Ascending aorta (tissue), 2 donors: ENCODE measurements around the gene MTA3. TPM values are rescaled to one million over a fixed set of nuclear protein-coding genes. Genes with fewer than 3 reads are reported as not detected.
A peak's percentile ranks its signal among the peaks of the same experiment; 100 is the strongest.

Experiments
- DNase-seq, 2 donors: peaks; one replicate each; pipeline ENCODE4 v3.0.0-alpha.2; 2019; ENCODE audit warnings: low spot score in 2 of 2
- H3K27ac ChIP-seq, 2 donors: fragments of 200-600 bp; sonication (generic); one replicate each; pipeline ENCODE4 v1.5.1; 2016 to 2017; ENCODE audit warnings: mild to moderate bottlenecking in 1 of 2
- H3K27me3 ChIP-seq: fragments of 200-600 bp; sonication (generic); one replicate; pipeline ENCODE4 v1.5.1; 2017
- H3K36me3 ChIP-seq, 2 donors: fragments of 200-600 bp; sonication (generic); one replicate each; pipeline ENCODE4 v1.5.1; 2016
- H3K4me1 ChIP-seq, 2 donors: fragments of 200-600 bp; sonication (generic); one replicate each; pipeline ENCODE4 v1.5.1; 2016 to 2017; ENCODE audit warnings: mild to moderate bottlenecking in 1 of 2
- H3K4me3 ChIP-seq, 2 donors: fragments of 200-600 bp; sonication (generic); one replicate each; pipeline ENCODE4 v1.5.1; 2016 to 2017; ENCODE audit warnings: mild to moderate bottlenecking in 1 of 2
- H3K9me3 ChIP-seq, 2 donors: fragments of 200-600 bp; sonication (generic); one replicate each; pipeline ENCODE4 v1.5.1; 2016
- intact Hi-C: fragments of 100-400 bp; cut with DNase I; formaldehyde crosslinking; loops from one replicate; pipeline ENCODE4 v1.15.1; 2023
- total RNA-seq: library from RNA; depleted of rRNA; stranded (reverse); fragments of >200 nt; gene quantifications from one replicate; pipeline ENCODE4 v1.1.0, GENCODE V29; 2016
- TF ChIP-seq, protein P1 (sequence below), 3 experiments: fragments of 200-600 bp in 2 of 3; fragments of 450-650 bp in 1 of 3; sonication (generic) in 2 of 3; IDR thresholded peaks; one replicate each; pipeline ENCODE4 v1.5.1; 2016 to 2019; ENCODE audit warnings: antibody characterized with exemption in 3 of 3, mild to moderate bottlenecking in 1 of 3, moderate library complexity in 1 of 3

The MTA3 gene
- total RNA-seq, 1 donor from 2014 or later = 59.2 TPM

DNA sequence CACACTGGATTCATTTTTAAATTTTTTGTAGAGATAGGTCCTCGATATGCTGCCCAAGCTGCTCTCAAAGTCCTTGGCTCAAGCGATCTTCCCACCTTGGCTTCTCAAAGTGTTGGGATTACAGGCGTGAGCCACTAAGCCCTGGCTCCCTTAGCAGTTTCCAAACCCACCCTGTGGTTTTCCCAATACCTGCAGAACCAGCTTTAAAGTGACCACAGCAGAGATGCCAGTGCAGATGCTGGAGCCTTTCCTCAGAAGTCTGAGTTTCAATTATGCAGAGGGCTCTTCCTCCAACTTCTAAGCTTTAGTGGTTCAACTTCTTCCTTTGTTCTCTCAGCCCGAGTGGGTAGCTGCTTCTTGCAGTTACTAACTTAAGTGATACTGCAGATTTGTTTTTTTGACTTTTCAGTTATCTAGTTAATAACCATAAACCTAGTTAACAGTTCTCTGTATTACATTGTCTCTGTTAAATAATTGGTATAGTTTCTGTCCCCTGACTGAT lies 232.1 kb downstream of the MTA3 start:
- Histone ChIP-seq H3K36me3 (no peaks in the 10 kb centered on the region), H3K9me3 (no peaks in the 10 kb centered on the region), H3K27me3 (no peaks in the 10 kb centered on the region), H3K27ac (peak overlapping the region; percentile 6 to 31), H3K4me3 (no peak overlapping the region), H3K4me1 (peaks cover 0 to 16% of the 10 kb centered on the region in 2 donors)
- TF ChIP-seq, protein P1, sequence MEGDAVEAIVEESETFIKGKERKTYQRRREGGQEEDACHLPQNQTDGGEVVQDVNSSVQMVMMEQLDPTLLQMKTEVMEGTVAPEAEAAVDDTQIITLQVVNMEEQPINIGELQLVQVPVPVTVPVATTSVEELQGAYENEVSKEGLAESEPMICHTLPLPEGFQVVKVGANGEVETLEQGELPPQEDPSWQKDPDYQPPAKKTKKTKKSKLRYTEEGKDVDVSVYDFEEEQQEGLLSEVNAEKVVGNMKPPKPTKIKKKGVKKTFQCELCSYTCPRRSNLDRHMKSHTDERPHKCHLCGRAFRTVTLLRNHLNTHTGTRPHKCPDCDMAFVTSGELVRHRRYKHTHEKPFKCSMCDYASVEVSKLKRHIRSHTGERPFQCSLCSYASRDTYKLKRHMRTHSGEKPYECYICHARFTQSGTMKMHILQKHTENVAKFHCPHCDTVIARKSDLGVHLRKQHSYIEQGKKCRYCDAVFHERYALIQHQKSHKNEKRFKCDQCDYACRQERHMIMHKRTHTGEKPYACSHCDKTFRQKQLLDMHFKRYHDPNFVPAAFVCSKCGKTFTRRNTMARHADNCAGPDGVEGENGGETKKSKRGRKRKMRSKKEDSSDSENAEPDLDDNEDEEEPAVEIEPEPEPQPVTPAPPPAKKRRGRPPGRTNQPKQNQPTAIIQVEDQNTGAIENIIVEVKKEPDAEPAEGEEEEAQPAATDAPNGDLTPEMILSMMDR (IDR thresholded peaks at IDR 0.05) = no peak
- DNase-seq = no peak
- intact Hi-C loops = no loop called here

DNA sequence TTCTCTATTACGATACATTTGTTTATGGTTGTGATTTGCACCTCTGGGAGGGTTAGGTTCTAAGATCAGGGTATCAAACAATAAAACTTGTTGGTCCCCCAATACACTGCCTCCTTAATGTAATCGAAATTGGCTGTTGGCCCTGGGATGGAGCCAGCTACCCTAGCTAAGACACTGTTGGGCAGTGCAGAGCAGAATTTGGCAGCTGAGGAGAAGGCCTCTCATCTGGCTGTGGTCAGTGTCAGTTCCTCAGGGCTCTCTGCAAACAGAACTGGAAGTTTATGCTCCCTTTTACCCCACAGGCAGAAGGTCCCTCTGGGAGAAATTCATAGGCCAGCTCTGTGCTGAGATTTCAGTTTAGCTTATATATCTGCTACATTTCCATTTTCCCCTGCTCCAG lies 232.5 kb downstream of the MTA3 start:
- H3K4me3 ChIP-seq = no peak overlapping the region
- no peaks in the 10 kb centered on the region for H3K36me3 ChIP-seq
- DNase-seq = no peak
- H3K4me1 ChIP-seq = peaks cover 0 to 12% of the 10 kb centered on the region in 2 donors
- no peaks in the 10 kb centered on the region for H3K27me3 ChIP-seq
- TF ChIP-seq, protein P1 (IDR thresholded peaks at IDR 0.05) = no peak
- intact Hi-C loops = no loop called here
- no peaks in the 10 kb centered on the region for H3K9me3 ChIP-seq
- H3K27ac ChIP-seq = peak overlapping the region; percentile 6 to 31

DNA sequence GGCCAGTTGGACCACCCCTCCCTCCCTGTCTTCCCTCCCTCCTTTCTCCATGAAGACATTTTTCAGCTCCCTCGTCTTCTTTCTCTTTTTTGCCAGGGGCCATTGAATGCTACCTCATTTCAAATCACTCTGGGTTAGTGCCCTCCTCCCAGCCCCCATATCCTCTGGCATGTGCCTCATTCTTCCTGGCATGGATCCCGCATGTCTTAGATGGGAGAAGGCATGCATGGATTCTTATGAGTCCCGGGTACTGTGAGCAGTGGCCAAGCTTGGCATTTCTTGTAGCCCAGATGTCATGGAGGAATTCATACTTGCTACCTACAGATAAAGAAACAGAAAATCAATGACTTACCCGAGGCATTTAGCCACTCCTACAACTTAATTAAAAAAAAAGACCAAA lies 232.9 kb downstream of the MTA3 start:
- Histone ChIP-seq H3K36me3 (no peaks in the 10 kb centered on the region), H3K27me3 (no peaks in the 10 kb centered on the region), H3K4me3 (no peak overlapping the region), H3K27ac (peak overlapping the region; percentile 6 to 31), H3K4me1 (peaks cover 0 to 10% of the 10 kb centered on the region in 2 donors), H3K9me3 (no peaks in the 10 kb centered on the region)
- TF ChIP-seq, protein P1 (IDR thresholded peaks at IDR 0.05) = no peak
- intact Hi-C loops = no loop called here
- DNase-seq = no peak

DNA sequence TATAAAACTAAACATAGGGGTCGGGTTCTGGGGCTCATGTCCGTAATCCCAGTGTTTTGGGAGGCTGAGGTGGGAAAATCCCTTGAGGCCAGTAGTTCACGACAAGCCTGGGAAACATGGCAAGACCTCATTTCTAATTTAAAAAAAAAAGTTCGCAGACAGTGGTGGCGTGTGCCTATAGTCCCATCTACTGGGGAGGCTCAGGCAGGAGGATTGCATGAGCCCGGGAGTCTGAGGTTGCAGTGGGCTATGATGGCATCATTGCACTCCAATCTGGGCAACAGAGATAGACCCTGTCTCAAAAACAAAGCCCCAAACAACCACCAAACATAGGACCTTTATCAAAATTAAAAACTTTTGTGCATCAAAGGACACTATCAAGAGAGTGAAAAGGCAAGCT lies 233.7 kb downstream of the MTA3 start:
- Histone ChIP-seq H3K4me3 (no peak overlapping the region), H3K4me1 (peaks cover 0 to 9% of the 10 kb centered on the region in 2 donors), H3K36me3 (no peaks in the 10 kb centered on the region), H3K9me3 (no peaks in the 10 kb centered on the region), H3K27me3 (no peaks in the 10 kb centered on the region), H3K27ac (no peak overlapping the region)
- TF ChIP-seq, protein P1 (IDR thresholded peaks at IDR 0.05) = no peak
- no peak for DNase-seq
- intact Hi-C loops = no loop called here

DNA sequence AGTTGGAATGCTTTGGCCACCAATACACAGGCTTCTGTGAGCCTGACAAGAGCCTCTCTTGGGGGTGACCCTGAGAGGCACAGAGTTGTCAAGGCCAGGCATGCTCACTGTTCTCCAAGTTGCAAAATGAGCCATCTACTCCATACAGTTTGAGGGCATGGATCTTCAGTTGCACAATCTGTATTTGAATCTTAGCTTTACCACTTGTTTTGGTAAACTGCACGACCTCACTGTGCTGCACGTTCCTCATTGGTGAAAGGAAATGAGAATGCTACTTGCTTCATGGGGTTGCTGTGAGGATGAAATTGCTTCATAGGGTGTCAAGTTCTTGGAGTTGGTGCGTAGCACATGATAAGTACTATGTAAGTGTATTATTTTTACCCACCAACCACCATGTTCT lies 235.9 kb downstream of the MTA3 start:
- H3K9me3 ChIP-seq = no peaks in the 10 kb centered on the region
- intact Hi-C loops = no loop called here
- no peaks in the 10 kb centered on the region for H3K27me3 ChIP-seq
- H3K4me1 ChIP-seq = peaks cover 3 to 16% of the 10 kb centered on the region in 2 donors
- H3K27ac ChIP-seq = no peak overlapping the region
- TF ChIP-seq, protein P1 (IDR thresholded peaks at IDR 0.05) = no peak
- H3K4me3 ChIP-seq = no peak overlapping the region
- H3K36me3 ChIP-seq = no peaks in the 10 kb centered on the region
- DNase-seq = no peak

DNA sequence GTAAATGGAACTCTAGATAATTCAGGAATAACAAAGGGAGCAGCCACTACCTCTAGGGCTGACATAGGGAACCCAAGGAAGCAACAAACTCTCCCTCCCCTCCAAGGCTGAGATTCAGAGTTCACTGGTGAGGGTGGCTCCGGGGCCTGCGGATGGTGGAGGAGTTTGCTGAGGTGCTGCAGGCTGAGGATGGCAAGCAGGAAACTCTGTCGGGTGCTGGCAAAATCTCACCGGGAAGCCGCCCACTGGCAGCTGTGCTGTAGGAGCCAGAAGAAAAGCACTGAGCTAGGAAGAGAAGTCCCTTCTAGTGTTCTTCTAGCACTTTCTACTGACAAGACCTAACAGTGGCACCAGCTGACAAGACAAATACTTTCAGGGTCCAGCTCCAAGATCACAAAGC lies 236.5 kb downstream of the MTA3 start:
- no peaks in the 10 kb centered on the region for H3K36me3 ChIP-seq

More for the DNA sequence above, 236.5 kb downstream of the MTA3 start:
- Histone ChIP-seq H3K27me3 (no peaks in the 10 kb centered on the region), H3K4me3 (no peak overlapping the region), H3K9me3 (no peaks in the 10 kb centered on the region), H3K4me1 (peaks cover 3 to 16% of the 10 kb centered on the region in 2 donors), H3K27ac (no peak overlapping the region)
- DNase-seq = no peak
- TF ChIP-seq, protein P1 (IDR thresholded peaks at IDR 0.05) = no peak
- intact Hi-C loops = no loop called here
